ENCODE data around the gene APOA5.

The APOA5 gene

DNA sequence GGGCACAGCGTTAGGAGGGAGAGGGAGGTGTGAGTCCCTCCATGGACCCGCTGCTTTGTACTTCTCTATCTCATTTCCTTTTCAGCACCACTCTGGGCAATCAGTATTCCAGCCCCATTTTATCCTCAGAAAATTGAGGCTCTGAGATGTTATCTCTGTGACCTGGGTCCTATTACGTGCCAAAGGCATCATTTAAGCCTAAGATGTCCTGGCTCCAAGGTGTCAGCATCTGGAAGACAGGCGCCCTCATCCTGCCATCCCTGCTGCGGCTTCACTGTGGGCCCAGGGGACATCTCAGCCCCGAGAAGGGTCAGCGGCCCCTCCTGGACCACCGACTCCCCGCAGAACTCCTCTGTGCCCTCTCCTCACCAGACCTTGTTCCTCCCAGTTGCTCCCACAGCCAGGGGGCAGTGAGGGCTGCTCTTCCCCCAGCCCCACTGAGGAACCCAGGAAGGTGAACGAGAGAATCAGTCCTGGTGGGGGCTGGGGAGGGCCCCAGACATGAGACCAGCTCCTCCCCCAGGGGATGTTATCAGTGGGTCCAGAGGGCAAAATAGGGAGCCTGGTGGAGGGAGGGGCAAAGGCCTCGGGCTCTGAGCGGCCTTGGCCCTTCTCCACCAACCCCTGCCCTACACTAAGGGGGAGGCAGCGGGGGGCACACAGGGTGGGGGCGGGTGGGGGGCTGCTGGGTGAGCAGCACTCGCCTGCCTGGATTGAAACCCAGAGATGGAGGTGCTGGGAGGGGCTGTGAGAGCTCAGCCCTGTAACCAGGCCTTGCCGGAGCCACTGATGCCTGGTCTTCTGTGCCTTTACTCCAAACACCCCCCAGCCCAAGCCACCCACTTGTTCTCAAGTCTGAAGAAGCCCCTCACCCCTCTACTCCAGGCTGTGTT is 37.2 kb upstream of the APOA5 start:
- DNase-seq (ENCODE audit: extremely low read depth in 1 of 2, low read depth in 1 of 2) = no peak

DNA sequence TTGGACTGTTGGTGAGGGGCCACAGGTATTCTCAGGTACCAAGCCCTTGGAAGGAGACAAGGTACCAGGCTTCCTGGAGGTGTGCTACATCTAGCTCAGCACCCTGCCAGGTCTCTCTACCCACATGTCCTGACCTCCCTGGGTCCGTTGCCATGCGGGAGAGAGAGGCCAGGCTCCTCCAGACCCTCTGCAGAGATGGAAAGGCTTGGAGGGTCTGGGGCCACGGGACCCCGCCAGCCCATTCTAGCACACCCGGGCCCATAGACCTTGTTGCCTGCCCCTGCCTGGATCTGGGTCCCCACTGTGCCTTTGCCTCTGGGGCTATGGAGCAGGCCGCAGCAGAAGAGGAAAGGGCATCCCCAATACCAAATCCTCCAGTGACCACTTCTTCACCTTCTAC is 35.8 kb upstream of the APOA5 start:
- no peak for DNase-seq (ENCODE audit: extremely low read depth in 1 of 2, low read depth in 1 of 2)

DNA sequence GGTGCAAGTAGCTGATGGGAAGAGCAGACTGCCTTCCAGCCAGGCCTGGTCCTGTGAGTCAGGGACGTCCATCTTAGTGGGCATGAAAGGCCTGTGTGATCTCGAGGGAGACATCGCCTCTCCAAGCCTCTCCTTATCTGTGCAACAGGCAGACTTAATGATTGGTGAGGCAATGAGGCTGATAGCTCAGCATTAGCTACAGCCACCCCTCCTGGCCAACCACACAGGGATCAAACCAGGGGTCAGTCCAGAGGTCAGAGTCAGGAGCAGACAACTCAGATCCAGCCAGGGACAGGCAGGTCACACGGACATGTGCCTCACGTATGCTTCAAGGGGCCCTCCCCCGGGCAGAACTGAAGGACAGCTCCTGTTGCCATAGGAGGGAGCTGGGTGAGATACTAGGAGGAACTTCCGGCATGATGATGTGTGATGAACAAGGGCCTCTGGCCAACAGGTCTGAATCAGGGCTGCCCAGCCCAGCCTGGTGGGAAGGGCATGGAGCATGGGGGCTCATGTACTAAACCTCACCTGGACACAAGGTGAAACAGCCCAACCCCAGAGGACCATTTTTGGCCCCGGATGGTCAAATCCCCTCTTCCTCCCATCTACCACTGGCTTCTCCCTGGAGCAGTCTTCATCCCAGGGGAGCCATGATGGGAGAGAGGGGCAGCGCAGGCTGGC is 35.2 kb upstream of the APOA5 start:
- no peak for DNase-seq (ENCODE audit: extremely low read depth in 1 of 2, low read depth in 1 of 2)

DNA sequence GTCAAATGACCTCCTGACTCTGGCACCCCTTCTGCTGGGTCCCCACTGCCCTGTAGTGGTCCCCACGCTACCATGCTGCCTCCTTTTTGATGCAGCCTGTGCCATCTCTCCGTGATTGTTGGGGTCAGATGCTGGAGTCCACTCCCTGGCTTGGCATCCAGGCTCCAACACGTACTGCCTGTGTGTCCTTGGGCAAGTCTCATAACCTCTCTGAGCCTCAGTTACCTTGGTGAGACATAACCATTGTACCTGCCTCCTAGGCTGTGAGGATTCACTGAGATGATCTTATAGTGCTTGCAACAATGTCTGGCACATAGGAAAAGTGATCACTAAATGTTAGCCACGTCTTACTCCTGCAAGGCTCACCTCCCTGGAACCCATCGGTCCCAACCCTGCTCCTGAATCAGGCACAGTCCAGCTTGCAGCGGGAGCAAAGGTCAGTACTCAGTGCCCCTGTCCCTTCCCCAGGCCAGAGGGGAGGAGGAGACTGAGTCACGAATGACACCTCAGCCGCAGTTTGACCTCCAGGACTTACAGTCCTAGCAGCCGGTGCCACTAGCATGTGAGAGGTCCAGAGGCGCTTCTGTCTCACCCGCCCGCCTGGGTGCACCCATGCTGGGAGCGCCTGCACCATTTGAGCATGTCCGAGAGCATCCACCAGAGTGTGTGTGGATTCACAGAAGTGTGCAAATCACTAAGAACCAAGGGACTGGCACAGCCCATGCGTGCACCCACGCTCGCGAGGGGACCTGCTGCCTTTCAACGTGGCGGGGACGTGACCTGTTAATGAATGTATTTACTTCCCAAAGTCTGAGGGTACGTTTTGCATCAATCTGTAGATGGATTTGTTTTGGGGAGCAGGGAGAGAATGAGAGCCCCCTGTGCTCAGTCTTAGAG is 34.4 kb upstream of the APOA5 start:
- no peak for DNase-seq (ENCODE audit: extremely low read depth in 1 of 2, low read depth in 1 of 2)

DNA sequence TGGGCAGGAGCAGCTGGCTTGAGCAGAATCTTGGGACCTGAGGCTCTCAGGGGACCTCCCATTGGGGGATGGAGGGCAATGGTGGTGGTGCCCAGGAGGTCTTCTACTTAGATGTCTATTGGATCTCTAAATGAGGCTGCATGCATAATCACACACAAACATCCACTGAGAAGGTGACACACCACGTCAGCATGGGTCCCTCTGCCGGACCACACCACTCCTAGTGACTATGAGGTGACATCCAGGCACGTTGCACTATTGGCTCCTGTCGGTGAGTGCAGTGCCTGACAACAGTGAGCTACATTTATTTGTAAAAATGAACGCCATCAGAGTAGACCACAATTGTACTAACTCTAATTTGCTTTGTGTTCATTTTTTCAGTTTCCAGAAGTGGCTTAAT is 33.8 kb upstream of the APOA5 start:
- DNase-seq (ENCODE audit: extremely low read depth in 1 of 2, low read depth in 1 of 2) = no peak

DNA sequence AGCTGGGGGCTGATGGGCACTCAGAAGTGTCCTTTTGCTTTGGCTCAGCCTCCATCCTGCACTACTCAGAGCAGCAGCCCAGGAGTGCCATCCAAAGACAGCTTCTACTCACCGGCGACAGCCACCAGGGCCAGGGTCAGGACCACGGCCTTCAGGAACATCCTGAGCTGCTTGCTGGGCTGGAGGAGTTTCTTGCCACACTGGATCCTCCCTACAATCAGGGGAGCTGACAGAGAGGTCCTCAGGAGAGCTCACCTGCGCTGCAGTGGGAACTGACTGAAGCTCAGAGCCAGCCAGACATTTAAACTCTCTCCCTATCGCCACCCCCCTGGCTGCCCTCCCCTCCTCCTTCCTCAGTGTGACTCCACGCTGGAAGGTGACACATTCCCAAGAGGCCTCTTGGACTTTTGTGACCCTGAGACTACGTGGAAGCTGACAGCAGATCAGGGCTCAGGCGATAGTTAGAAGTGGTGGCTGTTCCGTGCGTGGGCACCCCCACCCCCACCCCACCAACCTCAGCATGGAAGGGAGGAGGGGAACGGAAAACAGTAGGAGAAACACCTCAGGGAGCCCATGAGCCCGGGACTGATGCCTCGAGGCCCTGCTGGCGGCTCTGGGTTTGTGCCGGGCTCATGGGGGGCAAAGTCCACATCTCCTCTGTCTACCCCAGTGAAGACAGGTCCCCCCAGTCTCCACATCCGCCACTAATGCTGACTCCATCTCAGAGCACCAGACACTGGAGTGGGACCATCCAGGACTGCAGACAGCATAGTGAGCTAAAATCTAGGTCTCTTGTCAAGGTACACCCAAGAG is 31.6 kb upstream of the APOA5 start, which contains the start of gene APOA4:
APOA4 (minus strand) TSS at position 274 of the 813 bp plus-strand sequence; CDS start at position 161, 113 bp downstream.
- DNase-seq (ENCODE audit: extremely low read depth in 1 of 2, low read depth in 1 of 2) = no peak

DNA sequence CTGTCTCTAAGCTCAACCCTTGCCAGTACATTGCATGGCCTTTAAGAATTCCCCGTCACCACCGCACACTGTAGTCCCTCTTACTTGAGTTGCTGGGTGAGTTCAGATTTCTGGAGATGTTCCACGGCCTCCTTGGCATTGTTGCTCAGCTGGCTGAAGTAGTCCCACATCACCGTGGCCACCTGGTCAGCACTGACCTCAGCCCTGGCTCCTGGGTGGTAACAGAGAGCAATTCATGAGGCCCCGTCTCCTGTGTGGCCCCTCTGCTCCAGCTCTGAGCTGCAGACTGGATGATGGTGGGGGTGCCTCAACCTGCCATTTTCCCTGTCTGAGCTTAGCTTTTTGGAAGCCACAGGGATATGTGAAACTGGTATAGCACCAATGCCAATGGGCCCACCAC is 30.9 kb upstream of the APOA5 start:
- DNase-seq (ENCODE audit: extremely low read depth in 1 of 2, low read depth in 1 of 2) = no peak

DNA sequence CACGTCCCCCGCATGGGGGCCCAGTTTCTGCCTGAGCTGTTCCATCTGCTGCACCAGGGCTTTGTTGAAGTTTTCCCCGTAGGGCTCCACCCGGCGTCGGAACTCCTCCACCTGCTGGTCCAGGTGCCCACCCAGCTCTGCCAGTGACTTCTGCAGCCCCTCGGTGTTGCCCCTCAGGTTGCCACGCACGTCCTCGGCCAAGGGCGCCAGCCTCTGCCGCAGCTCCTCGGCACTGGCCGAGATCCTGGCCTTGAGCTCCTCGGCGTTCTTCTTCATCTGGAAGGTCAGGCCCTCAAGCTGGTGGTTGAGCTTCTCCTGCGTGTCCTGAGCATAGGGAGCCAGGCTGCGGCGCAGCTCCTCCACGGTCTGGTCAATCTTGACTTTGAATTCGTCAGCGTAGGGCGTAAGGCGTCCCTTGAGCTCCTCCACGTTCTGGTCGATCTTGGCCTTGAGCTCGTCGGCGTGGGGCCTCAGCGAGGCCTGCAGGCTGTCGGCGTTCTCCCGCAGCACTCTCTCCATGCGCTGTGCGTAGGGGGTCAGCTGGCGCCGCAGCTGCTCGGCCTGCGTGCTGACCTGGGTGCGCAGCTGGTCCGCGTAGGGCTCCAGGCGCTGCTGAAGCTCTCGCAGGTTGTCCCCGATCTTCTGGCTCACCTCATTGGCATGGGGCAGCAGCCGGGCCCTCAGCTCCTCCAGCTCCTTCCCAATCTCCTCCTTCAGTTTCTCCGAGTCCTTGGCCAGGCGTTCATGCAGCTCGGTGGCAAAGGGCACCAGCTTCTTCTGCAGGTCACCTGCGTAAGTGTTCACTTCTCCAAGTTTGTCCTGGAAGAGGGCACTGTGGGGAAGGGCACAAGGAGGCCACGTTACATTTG is 29.6 kb upstream of the APOA5 start:
- no peak for DNase-seq (ENCODE audit: extremely low read depth in 1 of 2, low read depth in 1 of 2)

DNA sequence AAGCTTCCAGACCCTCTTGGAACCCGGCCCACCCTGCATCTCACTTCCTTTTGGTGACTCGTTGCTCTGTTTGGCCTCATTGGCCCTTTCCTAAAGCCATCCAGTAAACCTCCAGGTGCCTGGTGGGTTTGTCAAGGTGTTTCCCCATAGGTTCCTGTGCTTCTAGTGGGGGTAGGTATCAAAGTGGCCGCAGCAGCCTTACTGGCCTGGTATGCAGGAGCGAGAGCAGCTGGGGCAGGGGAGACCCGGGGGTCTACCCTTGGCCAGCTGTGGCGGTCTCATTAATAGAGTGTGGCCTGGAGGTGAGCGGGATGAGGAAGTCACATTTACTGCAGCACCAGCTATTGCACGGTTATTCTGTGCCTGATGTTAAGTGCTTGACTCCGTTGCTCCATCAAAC is 27.4 kb upstream of the APOA5 start:
- DNase-seq (ENCODE audit: extremely low read depth in 1 of 2, low read depth in 1 of 2) = no peak

DNA sequence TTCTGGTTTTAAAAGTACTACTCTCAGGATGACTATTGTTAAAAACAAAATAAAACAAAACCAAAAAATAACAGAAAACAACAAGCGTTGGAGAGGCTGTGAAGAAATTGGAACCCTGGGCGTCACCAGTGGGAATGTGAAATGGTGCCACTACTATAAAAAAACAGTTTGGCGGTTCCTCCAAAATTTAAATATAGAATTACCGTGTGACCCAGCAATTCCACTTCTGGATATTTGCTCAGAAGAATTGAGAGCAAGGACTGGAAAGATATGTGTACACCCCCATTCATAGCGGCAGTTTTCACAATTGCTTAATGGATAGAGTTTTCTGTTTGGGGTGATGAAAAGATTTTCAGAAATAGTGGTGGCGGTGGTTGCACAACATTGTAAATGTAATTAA is 22.8 kb upstream of the APOA5 start:
- no peak for DNase-seq (ENCODE audit: extremely low read depth in 1 of 2, low read depth in 1 of 2)

DNA sequence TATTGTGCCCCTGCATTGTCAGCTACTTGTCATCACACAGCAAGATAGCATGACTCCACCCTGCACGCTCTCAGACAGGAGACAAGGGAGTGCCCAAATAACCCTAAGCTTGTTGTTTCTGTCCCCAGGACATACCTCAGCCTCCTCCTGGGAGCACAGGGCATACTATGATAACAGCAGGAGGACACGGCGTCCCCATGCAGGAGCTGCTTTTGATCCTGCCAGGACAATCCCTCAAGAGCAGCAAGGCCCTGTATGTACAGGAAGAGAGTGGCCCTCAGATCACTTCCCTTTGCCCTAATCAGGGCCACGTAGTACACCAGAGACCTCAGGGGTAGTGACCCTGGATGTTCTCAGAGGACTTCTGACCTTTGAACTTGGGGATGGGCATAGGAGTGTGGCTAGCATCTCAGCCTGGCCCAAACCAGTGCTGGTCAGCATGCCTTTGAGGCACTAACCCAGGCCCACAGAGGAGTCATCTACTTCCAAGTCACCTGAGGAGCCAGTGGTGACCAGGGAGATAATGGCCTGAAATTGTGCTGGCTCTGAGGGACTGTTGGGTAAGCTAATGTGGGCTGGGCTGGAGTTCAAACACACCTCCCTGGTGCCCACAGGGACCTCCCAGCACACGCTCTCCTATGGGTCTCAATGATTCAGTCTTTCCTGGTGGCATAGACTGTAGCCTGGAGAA is 22.2 kb upstream of the APOA5 start:
- DNase-seq (ENCODE audit: extremely low read depth in 1 of 2, low read depth in 1 of 2) = no peak

DNA sequence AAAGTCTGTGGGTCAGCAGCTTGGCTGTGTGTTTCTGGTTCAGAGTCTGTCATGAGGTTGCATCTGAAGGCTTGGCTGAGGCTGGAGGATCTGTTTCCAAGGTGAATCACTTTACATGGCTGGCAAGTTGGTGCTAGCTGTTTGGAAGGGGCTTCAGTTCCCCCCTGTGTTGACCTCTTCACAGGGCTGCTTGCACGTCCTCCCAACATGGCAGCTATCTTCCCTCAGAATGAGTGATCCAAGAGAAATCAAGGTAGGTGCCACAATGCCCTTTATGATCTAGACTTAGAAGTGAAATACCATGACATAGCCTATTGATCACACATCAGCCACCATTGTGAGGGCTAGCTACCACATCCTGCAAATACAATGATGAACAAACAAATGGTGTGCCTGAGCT is 21.5 kb upstream of the APOA5 start:
- DNase-seq (ENCODE audit: extremely low read depth in 1 of 2, low read depth in 1 of 2) = no peak

DNA sequence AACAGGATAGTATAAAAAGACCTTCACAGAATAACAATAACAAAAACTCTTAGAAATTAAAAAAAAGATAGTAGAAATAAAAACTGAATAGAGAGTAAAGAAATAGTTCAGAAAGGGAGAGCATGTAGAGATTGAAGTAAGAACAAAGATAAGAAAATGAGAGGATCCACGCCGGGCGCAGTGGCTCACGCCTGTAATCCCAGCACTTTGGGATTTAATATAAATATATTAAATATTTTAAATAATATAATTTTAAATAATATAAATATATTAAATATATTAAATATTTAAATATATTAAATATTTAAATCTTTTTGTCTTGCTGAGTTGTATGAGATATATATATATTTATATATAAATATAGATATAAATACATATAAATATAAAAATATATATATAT is 20.4 kb upstream of the APOA5 start:
- no peak for DNase-seq (ENCODE audit: extremely low read depth in 1 of 2, low read depth in 1 of 2)

DNA sequence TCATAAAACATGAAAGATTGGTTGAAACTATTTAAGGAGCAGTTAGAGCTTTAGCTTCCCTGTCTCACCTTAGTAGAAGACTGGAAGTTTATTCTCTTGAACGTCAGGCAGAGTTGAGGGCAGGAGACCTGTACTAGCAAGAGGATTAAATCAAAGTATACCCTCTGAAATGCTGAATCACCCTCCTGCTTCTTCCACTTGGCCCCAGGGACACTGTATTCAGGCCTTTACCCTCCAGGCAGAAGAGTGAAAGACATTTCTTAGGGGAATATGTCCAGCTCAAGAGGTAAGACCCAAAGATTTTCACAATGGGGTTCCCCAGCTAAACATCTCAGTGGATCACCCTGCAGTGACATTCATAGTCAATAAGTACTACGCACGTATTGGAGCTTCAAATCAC is 19.5 kb upstream of the APOA5 start:
- DNase-seq (ENCODE audit: extremely low read depth in 1 of 2, low read depth in 1 of 2) = no peak

DNA sequence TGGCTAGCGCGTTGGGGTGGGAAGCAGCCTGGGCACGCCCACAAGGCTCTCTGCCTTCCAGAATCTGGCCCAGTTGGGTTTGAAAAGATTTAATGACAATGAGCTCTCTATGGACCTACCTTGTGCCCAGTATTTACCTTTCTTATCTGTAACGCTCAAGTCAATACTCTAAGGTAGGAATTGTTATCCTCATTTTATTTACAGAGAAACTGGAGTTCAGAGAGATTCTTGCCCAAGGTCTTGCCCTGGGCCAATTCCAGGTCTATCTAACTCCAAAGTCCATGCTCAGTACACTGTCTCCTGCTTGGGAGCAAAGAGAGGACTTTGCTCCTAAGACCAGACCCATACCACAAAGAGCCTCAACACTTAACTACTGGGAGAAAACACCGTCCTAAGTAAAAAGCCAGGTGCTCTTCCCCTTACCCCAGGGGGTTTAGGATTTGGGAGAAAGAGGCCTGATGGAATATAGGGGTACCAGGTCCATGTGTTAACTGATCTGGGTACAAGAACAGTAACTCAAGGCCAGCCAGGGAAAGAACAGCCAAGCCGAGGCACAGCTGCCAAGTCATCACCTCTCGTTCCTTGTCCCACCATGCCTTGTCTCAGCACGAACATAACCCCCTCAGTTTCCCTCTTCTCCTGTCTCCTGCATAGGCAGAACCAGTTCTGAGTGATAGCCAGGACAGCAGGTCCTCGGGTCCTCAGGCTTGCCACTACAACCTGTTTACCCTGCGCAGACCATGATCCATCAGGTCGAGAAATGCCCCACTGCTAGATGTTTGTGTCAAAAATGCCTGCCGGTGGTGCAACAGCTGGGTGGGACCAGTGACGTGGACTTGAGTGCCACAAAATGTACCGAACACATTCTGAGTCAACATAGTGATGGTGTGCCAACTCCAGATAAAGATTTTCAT is 16.8 kb upstream of the APOA5 start:
- no peak for DNase-seq (ENCODE audit: extremely low read depth in 1 of 2, low read depth in 1 of 2)

DNA sequence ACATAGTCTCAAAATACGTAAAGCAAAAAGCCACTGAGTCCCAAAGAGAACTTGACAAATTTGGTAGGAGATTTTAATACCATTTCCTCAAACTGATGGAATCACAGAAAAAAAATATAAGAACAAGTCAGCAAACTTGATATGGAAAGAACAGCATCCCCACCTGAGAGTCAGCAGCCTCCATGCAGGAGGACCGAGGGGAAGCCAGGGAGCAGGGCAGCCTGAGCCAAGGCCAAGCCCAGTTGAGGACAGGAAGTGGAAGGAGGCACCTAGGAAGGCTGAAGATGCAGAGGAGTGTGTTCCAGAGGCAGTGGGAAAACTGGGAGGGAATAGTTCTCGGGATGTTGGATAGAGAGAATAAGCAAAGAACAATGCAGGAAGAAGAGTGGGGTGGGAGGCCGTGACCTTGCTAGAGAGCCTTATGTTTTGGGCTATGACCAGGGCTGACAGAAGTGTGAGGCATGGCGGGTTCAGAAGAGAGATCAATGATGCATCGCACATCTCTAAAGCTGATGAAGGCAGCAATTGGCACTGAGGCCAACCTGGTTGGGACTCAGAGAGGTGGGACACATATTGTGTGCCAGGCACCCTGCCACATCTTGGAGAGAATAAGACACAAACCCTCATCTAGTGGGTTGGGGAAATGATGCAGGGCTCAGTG is 16.1 kb upstream of the APOA5 start:
- no peak for DNase-seq (ENCODE audit: extremely low read depth in 1 of 2, low read depth in 1 of 2)

DNA sequence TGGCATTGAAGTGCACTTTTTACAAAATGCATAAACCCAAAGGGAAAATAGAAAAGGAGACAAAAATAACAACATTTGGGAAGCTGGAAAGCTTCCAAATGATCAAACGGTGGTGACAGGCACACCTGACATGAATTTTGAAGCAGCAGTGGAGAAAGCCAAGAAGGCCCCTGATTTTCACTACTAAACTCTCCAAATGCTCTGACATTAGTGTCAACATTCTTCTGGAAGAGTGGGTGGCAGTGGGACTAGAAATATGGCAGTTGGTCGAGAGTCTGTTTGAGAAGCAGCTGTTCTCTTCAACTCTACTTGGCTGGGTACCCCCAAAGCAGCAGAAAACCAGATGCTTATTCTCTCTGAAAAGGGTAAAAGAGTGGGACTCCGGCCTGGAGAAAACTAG is 12.3 kb upstream of the APOA5 start:
- DNase-seq (ENCODE audit: extremely low read depth in 1 of 2, low read depth in 1 of 2) = no peak
